ENCODE results near the gene AMER2.

AMER2 gene

DNA sequence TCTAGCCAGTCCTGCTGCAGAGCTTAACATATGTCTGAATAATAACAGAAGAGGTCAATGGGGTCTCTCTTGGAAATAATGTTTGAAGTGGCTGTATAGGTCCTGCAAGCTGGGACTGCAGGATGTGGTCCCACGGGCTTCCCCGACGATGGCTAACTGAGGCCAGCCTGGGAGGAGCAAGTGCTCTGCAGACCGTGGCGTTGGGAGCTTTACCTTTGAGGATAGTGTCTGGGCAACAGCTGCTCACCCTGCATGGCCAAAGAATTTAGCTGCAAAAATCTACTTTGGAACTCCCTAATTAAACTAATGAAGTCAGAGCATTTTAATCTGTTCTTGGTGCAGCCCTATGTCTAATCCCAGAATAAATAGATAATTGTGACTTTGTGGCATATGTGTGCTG is 18.2 kb upstream of the AMER2 start:
- no peaks in the 10 kb centered on the region for H3F3A ChIP-seq (ENCODE audit: insufficient read depth, low read length)
- H3K27me3 ChIP-seq (replicated peaks; ENCODE audit: insufficient read depth, low read length), result no peaks in the 10 kb centered on the region
- TF ChIP-seq, protein P1, sequence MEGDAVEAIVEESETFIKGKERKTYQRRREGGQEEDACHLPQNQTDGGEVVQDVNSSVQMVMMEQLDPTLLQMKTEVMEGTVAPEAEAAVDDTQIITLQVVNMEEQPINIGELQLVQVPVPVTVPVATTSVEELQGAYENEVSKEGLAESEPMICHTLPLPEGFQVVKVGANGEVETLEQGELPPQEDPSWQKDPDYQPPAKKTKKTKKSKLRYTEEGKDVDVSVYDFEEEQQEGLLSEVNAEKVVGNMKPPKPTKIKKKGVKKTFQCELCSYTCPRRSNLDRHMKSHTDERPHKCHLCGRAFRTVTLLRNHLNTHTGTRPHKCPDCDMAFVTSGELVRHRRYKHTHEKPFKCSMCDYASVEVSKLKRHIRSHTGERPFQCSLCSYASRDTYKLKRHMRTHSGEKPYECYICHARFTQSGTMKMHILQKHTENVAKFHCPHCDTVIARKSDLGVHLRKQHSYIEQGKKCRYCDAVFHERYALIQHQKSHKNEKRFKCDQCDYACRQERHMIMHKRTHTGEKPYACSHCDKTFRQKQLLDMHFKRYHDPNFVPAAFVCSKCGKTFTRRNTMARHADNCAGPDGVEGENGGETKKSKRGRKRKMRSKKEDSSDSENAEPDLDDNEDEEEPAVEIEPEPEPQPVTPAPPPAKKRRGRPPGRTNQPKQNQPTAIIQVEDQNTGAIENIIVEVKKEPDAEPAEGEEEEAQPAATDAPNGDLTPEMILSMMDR (IDR thresholded peaks at IDR 0.05; ENCODE audit: low read length), result no peak
- TF ChIP-seq EZH2 (optimal IDR thresholded peaks at IDR 0.05; ENCODE audit: low read depth, low read length) (no peak), EZH2phosphoT487 (IDR thresholded peaks at IDR 0.05; ENCODE audit: low read length) (no peak)
- no peak overlapping the region for H3K4me3 ChIP-seq (ENCODE audit: low read length)
- no peak overlapping the region for H3K4me2 ChIP-seq (ENCODE audit: low read depth, low read length)
- no peak overlapping the region for H2AFZ ChIP-seq (ENCODE audit: low read length)
- no peak overlapping the region for H3K9ac ChIP-seq (ENCODE audit: low read length)
- H3K9me2 ChIP-seq (replicated peaks; ENCODE audit: insufficient read depth, low read length), result no peaks in the 10 kb centered on the region
- H3K79me2 ChIP-seq (ENCODE audit: low read length), result no peaks in the 10 kb centered on the region
- no peak for DNase-seq
- H3K36me3 ChIP-seq (replicated peaks; ENCODE audit: insufficient read depth, low read length), result no peaks in the 10 kb centered on the region
- no peaks in the 10 kb centered on the region for H3K9me3 ChIP-seq (replicated peaks; ENCODE audit: insufficient read depth, low read length)
- H4K20me1 ChIP-seq (ENCODE audit: insufficient read depth, low read length), result no peaks in the 10 kb centered on the region
- no peak overlapping the region for H3K27ac ChIP-seq (ENCODE audit: low read length)
- no peaks in the 10 kb centered on the region for H3K4me1 ChIP-seq (ENCODE audit: low read length)

DNA sequence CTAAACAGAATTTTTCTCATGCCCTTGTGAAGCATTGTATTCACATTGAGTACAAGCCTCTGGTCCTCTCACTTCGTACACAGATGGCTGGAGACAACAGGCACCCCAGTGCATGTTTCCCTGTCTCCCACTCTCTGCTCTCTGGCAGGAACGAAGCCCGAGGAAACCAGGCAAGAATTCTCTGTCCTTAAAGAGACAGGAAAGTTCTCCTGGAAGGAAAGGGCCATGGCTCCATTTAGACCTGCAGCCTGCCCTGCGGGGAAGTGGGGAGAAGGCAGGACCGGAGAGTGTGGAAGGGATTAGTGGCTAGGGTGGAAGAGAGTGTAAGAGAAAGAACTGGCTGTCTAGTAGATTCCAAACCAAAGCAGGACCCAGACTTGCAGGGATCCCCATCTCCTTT is 15.5 kb upstream of the AMER2 start:
- no peaks in the 10 kb centered on the region for H3K79me2 ChIP-seq (ENCODE audit: low read length)
- no peaks in the 10 kb centered on the region for H3F3A ChIP-seq (ENCODE audit: insufficient read depth, low read length)
- no peak for TF ChIP-seq EZH2 (optimal IDR thresholded peaks at IDR 0.05; ENCODE audit: low read depth, low read length)
- H4K20me1 ChIP-seq (ENCODE audit: insufficient read depth, low read length), result no peaks in the 10 kb centered on the region
- no peaks in the 10 kb centered on the region for H3K27me3 ChIP-seq (replicated peaks; ENCODE audit: insufficient read depth, low read length)
- no peak overlapping the region for H3K4me2 ChIP-seq (ENCODE audit: low read depth, low read length)
- no peaks in the 10 kb centered on the region for H3K9me2 ChIP-seq (replicated peaks; ENCODE audit: insufficient read depth, low read length)
- DNase-seq, result no peak
- H3K27ac ChIP-seq (ENCODE audit: low read length), result no peak overlapping the region
- H3K4me3 ChIP-seq (ENCODE audit: low read length), result no peak overlapping the region
- H3K9ac ChIP-seq (ENCODE audit: low read length), result no peak overlapping the region
- H3K36me3 ChIP-seq (replicated peaks; ENCODE audit: insufficient read depth, low read length), result no peaks in the 10 kb centered on the region
- no peak overlapping the region for H2AFZ ChIP-seq (ENCODE audit: low read length)
- H3K4me1 ChIP-seq (ENCODE audit: low read length), result no peaks in the 10 kb centered on the region
- H3K9me3 ChIP-seq (replicated peaks; ENCODE audit: insufficient read depth, low read length), result no peaks in the 10 kb centered on the region

DNA sequence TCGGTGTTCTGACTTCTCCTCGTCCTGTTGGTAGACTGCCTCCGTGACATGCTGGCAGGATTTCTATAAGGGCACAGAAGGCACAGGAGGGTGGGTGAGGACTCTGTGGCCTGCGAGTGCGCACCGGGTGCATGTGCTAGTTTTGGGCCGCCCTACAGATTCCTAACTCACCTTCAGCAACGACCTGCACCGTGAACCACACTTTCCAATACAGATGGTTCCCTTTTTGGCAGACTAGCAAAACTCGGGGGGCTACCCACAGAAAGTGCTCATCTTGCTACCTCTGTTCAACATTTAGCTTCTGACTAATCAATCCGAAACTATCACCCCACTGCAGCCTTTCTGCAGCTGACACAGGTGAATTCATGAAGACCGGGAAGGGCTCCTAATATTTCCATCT is 14.1 kb upstream of the AMER2 start:
- H3K4me2 ChIP-seq (ENCODE audit: low read depth, low read length), result no peak overlapping the region
- TF ChIP-seq, protein P1 (IDR thresholded peaks at IDR 0.05; ENCODE audit: low read length), result no peak
- TF ChIP-seq EZH2phosphoT487 (IDR thresholded peaks at IDR 0.05; ENCODE audit: low read length), result no peak
- no peak for TF ChIP-seq EZH2 (optimal IDR thresholded peaks at IDR 0.05; ENCODE audit: low read depth, low read length)
- H3K9ac ChIP-seq (ENCODE audit: low read length), result no peak overlapping the region

DNA sequence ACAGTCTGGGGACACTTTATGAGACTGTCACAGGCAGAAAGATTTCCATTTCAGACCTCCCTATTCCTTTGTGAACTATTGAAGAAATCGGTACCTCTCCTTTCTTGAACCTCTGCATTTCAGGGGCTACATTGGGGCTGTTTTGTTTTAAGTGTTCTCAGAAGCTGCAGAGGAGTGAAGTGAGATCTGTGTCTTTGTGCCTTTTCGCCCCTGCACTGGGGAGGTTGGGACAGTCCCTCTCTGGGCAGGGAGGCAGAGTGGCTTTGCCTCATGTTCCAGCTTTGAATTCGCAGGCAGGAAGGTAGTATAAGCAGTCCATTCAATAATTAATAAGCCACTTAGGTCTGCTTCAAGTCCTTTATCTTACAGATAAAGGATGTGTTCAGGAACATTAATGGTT is 9.5 kb upstream of the AMER2 start:
- DNase-seq, result no peak
- no peak overlapping the region for H3K4me2 ChIP-seq (ENCODE audit: low read depth, low read length)
- H3K9ac ChIP-seq (ENCODE audit: low read length), result no peak overlapping the region
- no peaks in the 10 kb centered on the region for H3K9me3 ChIP-seq (replicated peaks; ENCODE audit: insufficient read depth, low read length)
- no peak overlapping the region for H3K4me3 ChIP-seq (ENCODE audit: low read length)
- H4K20me1 ChIP-seq (ENCODE audit: insufficient read depth, low read length), result no peaks in the 10 kb centered on the region
- H3K27me3 ChIP-seq (replicated peaks; ENCODE audit: insufficient read depth, low read length), result no peaks in the 10 kb centered on the region
- H3K4me1 ChIP-seq (ENCODE audit: low read length), result no peaks in the 10 kb centered on the region
- no peak overlapping the region for H3K27ac ChIP-seq (ENCODE audit: low read length)
- TF ChIP-seq EZH2phosphoT487 (IDR thresholded peaks at IDR 0.05; ENCODE audit: low read length) (no peak), EZH2 (optimal IDR thresholded peaks at IDR 0.05; ENCODE audit: low read depth, low read length) (no peak)
- TF ChIP-seq, protein P1 (IDR thresholded peaks at IDR 0.05; ENCODE audit: low read length), result no peak
- H3F3A ChIP-seq (ENCODE audit: insufficient read depth, low read length), result no peaks in the 10 kb centered on the region
- H3K36me3 ChIP-seq (replicated peaks; ENCODE audit: insufficient read depth, low read length), result no peaks in the 10 kb centered on the region
- no peaks in the 10 kb centered on the region for H3K79me2 ChIP-seq (ENCODE audit: low read length)
- H3K9me2 ChIP-seq (replicated peaks; ENCODE audit: insufficient read depth, low read length), result no peaks in the 10 kb centered on the region
- H2AFZ ChIP-seq (ENCODE audit: low read length), result no peak overlapping the region

More for the DNA sequence above, 14.1 kb upstream of the AMER2 start:
- H3K36me3 ChIP-seq (replicated peaks; ENCODE audit: insufficient read depth, low read length), result no peaks in the 10 kb centered on the region
- H3F3A ChIP-seq (ENCODE audit: insufficient read depth, low read length), result no peaks in the 10 kb centered on the region
- H3K27ac ChIP-seq (ENCODE audit: low read length), result no peak overlapping the region
- H3K4me1 ChIP-seq (ENCODE audit: low read length), result no peaks in the 10 kb centered on the region
- H4K20me1 ChIP-seq (ENCODE audit: insufficient read depth, low read length), result no peaks in the 10 kb centered on the region
- H2AFZ ChIP-seq (ENCODE audit: low read length), result no peak overlapping the region
- no peaks in the 10 kb centered on the region for H3K9me2 ChIP-seq (replicated peaks; ENCODE audit: insufficient read depth, low read length)
- H3K9me3 ChIP-seq (replicated peaks; ENCODE audit: insufficient read depth, low read length), result no peaks in the 10 kb centered on the region
- no peaks in the 10 kb centered on the region for H3K27me3 ChIP-seq (replicated peaks; ENCODE audit: insufficient read depth, low read length)
- H3K4me3 ChIP-seq (ENCODE audit: low read length), result no peak overlapping the region
- no peaks in the 10 kb centered on the region for H3K79me2 ChIP-seq (ENCODE audit: low read length)
- no peak for DNase-seq

All from MM.1S (cell line).